ENCODE measurements around the gene TIGD1.

Gene TIGD1

DNA sequence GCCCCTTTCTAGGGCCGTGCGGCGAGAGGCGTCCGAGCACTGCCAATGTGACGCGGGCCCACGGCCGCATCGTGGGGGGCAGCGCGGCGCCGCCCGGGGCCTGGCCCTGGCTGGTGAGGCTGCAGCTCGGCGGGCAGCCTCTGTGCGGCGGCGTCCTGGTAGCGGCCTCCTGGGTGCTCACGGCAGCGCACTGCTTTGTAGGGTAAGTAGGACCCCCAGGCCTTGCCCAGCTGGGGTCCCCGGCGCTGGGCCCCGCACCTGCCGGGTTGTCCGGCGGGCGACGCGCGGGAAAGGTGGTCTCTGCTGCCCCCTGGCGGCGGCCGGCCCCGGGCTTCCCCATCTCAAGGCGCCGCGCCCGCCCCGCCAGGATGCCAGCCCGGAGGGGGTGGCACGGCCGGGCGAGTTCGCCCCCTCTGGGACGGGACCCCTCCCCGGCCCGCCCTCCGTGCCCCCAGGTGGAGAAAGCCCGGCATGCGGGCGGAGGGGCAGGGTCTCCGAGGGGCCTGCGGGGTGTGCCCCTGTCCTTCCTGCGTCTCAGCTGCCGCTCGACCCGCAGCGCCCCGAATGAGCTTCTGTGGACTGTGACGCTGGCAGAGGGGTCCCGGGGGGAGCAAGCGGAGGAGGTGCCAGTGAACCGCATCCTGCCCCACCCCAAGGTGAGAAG is 28.3 kb downstream of the TIGD1 start:
- no peak for DNase-seq

DNA sequence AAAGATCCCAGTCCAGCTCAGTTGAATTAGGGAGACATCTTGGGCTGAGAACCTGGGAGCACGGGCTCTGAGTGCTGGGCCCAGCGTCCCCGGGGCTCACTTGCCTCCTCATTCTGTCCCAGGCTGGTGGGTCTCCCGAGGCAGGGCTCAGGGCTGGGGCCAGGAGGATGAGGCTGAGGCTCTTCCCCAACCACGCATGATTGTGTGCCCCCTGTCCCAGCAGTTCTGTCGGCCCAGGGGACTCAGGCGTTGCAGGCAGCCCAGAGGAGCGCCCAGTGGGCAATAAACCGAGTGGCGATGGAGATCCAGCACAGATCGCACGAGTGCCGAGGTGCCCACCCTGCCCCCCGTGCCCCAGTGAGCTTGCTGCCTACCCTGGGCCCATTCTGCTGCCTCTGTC is 29.3 kb downstream of the TIGD1 start:
- no peak for DNase-seq

DNA sequence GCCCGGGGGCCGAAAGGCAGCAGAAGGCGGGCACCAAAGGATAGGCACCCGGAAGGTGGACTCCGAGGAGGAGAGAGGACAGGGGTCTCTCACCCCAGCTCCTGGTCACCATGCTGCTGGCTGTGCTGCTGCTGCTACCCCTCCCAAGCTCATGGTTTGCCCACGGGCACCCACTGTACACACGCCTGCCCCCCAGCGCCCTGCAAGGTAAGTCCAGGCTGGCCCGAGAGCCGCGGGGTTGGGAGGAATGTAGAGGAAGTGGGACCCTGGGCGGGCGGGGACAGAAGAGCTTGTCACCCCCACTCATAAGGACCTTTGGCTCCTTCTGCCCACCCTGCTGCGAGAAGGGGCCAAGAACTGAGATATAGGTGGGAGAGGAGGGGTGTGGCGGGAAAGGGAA is 29.9 kb downstream of the TIGD1 start:
- DNase-seq, result no peak

DNA sequence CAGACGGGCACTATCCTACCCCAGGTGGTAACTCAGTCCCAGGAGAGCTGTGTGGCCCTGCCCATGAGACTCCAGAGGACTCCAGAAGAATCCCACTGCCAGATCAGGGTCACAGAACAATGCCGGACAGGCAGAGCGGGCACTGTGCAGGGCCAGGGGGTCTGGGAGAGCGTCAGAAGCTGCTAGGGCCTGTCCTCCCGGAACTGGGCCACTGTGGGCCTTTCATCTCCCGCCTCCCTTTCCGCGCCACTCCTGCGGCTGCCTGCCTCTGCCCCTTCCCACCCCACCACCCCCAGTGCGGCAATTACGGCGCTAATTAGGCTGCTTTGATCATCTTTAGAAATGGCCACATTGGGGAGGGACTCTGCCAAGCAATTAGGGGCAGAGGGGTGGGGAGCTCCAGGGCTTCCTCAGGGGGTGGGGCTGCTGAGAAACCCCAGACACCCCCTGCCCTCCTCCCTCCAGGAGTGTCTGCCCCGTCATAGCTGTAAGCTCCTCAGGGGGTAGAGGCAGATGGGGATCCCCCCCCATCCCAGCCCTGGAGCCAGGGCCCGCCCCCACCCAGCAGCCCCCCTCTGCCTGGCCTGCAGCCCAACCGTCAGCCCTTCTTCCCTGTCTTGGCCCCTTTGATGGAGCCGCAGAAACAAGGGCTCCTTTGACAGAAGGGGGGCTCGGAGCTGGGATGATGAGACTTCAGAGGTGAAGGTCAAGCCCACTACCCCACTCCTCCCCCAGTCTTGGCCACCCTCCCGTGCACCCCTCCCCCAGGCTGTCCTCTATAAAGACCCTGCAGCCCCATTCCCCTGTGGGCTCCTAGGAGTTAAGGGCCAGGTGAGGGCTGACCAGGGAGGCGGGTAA is 30.5 kb downstream of the TIGD1 start, which contains the start of gene PRSS56:
Gene PRSS56, plus strand, starts transcription at position 808 of the 858 bp plus-strand sequence. CDS start 211 bp downstream, outside the sequence.
- no peak for DNase-seq

DNA sequence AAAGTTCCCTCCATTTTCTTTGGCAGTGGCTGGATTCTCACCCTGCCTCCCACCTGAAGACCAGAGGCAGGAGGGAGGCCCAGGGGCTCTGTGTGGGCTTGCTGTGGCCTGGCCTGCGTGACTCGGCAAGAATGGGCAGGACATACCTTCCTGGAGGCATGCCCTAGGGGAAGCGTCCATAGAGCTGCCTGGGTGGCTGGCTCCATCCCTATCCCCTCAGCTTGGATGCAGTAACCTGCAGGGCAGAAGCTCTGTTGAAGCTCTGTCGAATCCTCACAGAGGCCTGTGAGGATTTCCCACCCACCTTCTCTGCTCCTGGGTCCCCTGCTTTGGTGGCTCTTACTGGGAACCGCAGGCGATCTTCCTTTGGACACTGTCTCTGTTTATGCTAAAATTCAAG is 31.5 kb downstream of the TIGD1 start:
- DNase-seq, result no peak

DNA sequence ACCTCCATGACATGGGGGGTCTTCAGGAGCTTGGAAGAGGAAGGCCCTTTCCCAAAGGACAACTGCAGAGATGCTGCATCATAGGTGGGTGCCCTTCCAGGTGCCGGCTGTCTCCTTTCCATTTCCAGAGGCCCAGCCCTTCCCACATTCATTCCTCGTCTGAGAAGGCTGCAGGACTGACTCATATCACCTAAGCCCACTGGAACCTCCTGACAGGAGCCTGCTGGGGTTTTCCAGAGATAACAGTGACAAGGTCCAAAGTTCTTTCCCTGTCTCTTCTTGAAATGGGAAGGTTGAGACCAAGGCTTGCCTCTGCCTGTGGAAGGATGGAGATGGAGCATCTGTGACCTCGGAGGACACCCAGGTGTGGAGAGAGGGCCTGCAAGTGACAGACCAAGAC is 33.8 kb downstream of the TIGD1 start:
- DNase-seq, result no peak

DNA sequence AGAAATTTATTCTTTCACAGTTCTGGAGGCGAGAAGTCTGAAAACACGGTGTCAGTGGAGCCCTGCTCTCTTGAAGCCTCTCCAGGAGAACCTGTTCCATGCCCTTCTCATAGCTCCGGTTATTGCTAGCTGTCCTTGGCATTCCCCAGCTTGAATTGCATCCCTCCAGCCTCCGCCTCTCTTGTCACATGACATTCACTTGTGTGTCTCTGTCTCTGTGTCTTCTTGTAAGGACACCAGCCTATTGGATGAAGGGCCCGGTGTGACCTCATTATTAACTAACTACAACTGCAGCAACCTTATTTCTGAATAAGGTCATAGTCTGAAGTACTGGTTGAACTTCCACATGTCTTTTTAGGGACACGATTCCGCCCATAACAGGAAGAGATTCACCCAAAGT is 34.7 kb downstream of the TIGD1 start:
- DNase-seq, result no peak

DNA sequence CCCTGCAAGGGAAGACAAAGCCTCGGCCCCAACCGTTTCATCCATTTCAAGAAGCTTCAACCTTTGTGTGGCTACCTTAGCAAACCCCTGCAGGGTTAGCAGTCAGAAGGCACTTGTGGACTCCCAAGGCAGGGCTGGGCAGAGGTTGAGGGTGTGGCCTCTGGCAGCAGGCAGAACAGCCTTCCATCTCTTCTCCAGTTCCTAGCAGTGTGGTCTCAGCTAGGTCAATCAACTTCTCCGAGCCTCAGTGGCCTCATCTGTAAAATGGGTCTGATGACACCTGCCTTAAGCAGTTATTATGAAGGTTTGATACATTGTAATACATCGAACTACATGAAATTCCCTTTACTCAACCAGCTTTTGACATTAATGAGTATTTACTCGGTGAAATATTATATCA is 37.0 kb downstream of the TIGD1 start:
- no peak for DNase-seq

DNA sequence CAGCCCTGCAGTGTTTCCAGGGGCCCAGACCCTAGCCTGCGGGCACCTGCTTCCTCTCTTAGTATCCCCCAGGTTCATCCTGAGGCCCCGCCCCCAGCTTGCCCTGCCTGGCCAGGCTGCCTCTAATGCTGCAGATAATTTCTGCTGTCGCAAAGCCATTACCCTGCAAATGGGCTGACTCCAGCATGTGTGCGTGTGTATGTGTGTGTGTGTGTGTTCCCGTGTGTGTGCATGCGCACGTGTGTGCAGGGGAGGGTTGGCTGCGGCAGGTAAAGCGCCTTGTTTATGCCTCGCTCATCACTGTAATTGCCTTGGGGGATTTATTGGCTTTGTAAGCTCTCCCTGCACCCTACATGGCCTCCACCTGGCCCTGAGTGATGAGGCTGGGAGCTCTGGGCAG is 37.8 kb downstream of the TIGD1 start:
- DNase-seq, result no peak

DNA sequence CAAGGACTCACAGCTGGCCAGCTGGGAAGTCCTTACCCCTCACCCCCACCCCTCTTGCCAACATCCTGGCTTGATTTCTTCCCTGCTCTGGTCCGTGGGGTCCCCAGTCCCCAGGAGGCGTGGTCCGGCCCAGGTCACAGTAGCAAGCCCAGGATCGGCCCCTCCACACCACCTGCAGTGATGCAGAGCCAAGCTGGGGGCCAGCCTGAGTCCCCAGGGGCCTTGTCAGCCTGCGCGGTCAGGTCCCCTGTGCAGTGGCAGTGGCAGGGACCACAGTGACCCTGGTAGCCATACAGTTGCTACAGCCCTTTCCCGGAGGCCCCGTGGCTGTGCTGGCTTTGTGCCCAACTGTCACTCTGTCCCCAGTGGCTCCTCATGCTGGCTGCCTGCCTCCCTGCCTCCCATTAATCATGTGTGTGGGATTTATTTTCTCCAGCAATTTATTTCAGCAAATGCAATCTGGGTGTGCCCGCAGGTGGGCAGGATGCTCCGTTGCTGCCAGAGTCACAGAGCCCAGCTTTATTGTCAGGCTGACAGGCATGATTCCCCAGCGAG is 38.9 kb downstream of the TIGD1 start:
- no peak for DNase-seq

DNA sequence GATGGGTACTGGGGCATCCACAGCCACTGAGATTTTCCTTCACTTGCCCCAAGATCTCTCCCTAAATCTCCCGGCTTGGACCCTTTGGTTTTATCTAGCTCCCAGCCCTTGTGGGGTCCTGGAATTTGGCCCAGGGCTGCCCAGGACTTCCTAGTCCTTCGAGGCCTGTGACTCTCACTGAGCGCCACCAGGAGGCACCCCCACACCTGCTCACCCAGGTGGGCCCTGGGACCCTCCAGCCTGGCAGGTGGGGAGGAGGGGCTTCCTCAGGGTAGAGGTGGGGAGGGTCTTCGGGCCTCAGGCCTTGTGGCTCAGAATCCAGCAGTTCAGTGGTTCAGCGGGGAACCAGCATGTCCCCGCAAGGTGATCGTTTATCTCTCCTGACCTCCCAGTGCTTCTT is 42.1 kb downstream of the TIGD1 start:
- no peak for DNase-seq

DNA sequence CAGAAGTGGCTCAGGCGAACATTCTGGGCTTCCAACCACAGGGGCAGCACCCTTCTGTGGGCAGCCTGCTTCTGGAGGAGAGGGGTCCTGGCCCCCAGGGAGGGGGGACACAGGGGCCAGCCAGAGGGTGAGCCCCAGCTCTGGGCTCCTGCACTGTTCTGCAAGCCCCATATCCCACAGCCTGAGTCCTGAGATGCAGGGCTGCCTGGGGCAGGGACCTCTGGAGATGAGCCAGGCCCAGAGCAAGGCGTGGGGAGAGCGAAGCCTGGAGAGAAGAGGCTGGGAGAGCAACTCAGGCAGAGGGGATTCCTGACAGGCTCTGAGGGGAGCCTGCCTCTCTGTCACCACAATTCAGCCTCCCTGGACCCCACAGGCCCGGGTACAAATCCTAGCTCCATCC is 43.6 kb downstream of the TIGD1 start:
- DNase-seq, result no peak

DNA sequence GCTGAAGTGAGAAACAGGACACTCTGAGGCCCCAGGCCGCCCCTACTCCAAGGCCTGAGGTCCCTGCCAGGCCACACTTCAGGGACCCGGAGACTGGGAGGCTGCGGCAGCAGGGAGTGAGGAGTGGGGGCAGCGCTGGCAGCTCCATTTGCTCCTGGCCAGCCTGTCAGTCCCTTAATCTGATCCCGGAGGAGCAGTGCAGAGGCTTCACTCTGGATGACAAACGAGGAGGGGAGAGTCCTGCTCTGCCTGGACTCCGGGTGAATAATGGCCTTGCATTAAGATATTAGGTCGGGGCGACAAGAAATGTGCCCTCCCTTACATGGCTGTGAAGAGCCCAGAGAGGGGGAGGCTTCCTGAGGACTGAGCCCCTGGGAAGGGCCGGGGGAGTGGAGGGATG is 44.5 kb downstream of the TIGD1 start:
- DNase-seq, result no peak

DNA sequence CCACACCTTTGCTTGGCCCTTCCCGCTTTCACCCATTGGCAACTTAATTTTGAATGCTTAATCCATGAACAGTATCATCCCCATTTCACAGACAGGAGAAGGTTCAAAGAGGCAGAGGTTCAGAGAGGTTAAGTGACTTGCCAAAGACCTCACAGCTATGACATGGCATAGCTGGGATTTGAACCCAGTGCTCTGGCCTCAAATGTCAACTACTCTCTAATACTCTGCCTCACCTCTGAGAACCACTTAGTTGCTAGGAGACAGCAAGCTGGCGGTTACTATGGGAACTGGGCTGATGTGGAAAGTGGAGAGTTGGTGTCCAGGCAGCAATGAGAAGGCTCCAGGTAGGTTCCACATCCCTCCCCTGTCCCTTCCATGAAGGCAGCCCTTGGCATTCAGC is 45.9 kb downstream of the TIGD1 start:
- no peak for DNase-seq

DNA sequence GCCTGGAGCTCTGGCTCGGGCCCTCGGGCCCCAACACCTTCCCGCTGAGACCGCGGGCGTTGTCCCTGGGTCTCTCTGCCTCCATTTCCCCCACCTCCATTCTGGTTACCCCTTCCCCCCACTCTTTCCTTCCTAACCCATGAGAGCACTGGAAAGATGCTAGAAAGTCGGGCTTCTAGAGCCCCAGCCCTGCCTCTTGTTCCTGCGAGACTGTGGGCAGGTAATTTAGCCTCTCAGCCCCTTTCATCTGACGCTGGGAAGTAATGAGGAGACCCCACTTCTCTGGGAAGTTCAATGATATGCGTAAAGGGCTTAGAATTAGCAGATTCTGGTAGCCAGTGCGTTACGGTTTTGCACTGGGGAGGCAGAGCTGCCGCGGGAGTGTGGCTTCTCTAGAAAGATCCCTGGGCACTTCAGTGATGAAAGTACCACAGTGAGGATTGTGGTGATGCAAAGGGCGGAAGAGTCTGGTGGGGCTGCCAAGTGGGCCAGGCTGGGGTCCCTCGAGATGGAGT is 46.5 kb downstream of the TIGD1 start:
- DNase-seq, result no peak

DNA sequence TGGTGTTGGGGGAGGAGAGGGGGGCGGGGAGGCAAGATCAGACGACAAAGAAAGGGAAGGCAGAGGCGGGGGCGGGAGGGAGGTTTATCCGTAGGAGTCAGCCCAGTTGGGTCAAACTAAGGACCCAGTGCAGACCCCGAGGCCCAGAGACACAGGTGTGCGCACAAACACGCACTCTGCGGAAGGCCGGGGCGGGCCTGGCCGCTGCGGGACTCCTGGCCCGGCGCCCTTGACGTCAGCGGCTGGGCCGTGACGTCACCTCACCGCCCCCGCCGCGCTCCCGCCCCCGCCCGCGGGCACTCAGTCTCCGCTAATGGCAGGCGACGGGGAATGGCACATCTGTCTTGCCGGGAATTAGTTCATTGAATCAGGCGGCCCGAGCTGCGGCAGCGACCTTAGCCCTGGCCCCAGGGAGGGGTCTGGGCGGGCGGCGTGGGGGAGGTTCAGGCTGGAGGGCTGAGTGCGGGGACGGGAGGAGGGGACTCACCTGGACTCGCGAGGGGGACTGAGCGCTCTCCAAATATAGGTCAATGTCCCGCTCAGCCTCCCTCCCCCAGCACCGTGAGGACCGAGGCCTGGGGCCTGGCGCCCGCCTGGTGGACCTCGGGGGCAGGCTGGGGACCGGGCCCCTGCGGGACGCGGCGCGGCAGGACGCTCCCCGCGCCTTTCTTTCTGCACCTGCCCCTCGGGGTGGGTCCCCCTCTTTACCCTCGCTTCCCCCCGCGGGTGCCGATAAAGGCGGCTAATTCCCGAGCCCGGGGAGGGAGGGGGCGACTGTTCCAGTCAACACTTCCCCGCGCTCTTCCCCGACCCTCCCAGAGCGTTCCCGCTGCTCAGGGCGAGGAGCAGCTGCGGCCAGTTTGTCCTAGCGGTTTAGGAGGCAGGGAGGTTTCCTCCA is 47.2 kb downstream of the TIGD1 start:
- no peak for DNase-seq

DNA sequence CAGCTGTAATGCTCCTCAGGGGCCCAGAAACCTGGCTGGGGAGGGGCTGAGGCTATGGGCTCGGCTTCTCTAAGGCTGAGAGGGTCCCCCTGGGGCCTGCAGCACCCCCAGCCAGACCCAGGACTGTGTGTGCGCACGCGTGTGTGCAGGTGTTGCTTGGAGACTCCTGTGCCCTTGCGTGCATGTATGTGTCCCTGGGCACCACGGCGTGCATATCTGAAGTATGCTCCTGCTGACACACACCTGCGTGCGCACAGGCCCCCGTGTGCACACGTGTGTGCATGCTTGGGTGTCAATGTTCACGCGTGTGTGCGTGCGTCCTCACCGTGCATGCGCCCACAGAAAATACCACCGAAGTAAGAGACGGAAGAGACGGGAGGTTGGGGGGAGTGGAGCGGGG is 47.8 kb downstream of the TIGD1 start:
- no peak for DNase-seq

DNA sequence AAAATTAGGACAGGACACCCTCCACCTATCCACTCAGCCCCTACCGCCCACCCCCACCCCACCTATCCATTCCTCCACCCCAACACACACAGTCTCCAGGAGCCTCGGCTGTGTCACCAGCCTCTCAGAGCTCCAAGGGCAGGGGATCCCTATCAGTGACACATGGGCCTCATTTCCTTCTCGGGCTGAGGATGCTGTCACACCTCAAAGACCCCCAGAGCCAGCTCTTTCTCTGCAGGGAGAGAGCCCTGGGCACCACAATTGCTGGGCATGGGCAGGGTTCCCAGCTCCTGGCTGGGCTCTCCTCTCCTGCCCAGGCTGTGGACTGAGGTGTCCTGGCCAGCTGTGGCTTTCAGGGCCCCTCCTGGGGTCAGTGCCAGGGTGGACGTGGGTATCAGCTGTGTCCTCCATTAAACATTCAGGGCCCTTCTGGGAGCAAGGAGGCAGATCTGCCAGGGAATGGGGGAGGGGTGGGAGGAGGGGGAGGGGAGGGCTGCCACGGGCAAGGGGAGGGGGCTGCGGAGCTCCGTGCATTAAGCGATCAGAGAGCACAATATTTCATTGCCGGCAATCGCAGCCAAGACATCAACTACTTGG is 48.5 kb downstream of the TIGD1 start:
- no peak for DNase-seq

DNA sequence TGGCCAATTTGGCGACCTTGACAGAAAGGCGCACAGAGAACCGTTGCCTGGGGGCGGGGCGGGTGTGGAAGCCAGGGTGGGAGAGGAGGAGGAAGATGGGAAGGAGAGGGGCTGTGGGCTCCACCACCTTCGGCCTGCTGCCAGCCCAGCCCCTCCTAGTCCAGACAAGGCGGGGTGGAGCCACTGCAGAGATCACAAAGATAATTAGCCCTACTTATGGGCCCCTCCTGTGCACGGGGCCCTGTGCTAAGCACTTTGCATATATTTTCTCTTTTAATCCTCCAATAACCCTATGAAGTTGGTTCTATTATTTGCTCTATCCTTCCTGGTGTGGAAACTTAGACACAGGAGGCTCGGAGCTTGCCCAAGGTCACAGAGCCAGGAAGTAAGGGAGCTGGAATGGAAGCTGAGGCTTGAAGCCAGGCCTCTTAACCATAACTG is 49.0 kb downstream of the TIGD1 start:
- no peak for DNase-seq

DNA sequence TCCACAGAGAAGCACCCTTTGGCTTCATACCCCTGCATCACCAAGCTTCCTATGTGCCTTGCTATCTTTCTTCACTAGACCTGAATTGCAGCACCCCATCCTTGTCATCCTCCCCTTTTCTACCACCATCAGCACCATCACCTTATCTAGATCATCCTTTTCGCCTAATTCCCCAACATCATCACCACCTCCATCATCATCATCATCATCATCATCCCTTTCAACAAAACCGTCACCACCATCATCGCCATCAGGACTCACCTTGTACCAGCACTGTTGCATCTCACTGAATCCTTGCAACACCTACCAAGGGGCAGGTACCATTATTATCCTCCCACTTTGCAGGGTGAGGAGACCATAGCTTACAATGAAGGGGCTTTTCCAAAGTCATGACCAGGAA is 51.9 kb downstream of the TIGD1 start:
- no peak for DNase-seq
